COLO668 (cell line): ENCODE data around the gene DST.
"Not testable (repeated sequence)": the region's sequence is repeated elsewhere in the genome, so short reads cannot be mapped to it uniquely, and the experiment has no call there.

ENCODE experiments used
- DNase-seq: peaks from one replicate; lab custom pipeline; 2025; ENCODE audit not compliant: unreplicated experiment; lab: John Stamatoyannopoulos, UW

DST gene

DNA sequence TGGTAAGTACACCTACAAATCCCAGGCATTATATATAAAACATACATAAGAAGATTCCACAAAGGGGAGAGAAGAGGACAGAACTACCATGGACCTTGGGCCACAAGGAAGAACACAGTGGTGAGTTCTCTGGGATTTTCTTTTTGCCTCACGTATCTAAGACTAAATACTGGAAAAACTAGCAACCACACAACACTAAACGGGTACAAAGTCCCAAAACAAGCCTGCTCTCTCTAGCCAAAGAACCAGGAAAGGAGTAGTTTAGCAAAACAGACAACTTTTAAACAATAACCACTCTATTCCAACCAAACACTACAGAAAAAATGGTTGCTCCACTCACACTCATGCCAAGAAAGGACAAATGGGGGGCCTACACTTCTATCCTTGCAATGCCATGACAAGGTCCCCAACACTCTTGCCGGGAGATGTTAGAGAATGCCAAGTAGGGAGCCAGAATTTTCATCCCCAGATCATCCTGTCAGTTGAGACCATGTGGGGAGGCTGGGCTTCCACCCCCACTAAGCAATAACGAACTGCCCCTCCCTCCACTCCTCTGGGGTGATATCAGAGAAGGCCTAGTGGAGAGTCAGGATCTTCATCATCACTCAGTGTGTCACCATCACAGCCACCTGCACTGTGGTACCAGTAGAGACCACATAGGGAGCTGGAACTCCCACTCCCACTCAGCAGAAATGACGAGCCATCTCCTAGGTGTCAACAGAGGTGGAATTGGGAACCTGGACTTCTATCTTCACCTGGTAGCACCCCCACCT, 123.5 kb downstream of the DST start:
- DNase-seq, result no peak

DNA sequence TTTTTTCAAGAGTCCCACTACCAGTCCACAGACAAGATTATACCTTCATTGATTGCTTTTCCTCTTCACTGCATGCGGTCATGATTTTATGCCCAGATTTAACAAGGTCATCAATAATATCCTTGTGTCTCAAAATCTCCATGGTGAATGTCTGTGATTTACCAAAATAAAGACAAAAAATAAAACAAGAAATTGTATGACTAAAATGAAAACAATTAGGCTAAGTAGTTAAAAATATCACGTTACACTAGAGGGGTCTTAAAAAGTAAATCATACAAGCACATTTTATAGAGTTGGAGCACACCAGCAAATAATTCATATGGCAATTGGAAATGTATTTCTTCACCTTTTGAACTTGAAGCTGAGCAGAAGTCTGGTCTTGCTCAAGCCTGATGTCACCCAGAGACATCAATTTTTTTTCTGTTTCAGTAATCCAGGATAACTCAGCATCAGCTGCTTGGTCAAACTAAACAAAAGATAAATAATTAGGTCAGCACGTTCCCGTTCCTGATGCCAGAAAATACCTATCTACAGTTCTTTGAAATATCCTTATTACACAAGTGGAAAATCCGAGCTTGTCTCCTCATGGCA, 125.4 kb downstream of the DST start:
- no peak for DNase-seq

DNA sequence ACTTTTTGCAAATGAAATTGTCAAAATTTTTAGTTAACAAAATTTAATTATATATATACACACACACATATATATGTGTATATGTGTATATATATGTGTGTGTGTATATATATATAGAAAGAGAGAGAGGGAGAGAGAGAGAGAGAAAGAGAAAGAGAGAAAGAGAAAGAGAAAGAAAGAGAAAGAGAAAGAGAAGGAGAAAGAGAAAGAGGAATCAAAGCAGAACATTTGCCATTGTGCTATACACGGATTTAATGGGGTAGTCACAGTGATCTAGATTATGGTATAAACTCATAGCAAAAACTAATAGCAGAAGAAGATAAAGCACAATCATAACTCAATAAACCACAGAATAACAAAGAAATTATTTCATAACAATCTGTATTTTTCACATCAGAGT, 126.7 kb downstream of the DST start:
- DNase-seq, result no peak

DNA sequence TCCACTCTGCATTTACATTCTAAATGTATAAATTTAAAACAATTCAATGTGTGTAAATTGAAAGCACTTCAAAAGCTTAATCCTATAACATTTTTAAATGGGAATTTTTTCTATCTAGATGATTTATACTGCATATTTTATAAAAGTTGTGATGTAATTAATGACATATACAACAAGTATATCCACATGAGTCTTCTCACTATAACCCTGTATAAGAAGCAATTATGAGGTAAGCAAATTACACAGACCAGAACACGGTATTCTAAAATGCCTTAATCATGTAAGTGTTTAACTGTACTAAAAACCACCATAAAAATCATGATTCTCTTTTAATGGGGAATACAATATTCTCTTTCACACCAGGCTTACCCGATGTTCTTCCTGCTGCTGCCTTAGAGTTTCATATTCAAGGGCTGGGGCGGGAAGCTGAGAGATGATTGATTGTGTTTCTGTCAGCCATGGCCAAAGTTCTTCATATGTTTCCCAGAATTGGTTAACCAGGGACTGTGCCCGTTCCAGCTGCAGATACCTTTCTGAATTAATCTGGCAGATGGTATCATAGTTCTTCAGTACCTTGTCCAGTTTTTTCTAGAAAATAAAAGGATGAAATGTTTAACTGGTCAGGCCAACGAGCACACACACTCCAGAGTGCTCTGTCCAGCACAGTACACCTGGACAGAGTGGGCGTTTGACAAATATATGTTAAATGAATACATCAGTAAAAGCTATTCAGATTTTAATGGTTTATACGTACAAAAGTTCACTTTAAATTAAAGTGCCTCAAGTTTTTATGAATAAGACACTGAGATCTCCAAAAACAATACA, 127.4 kb downstream of the DST start:
- DNase-seq, result peak; percentile 7

DNA sequence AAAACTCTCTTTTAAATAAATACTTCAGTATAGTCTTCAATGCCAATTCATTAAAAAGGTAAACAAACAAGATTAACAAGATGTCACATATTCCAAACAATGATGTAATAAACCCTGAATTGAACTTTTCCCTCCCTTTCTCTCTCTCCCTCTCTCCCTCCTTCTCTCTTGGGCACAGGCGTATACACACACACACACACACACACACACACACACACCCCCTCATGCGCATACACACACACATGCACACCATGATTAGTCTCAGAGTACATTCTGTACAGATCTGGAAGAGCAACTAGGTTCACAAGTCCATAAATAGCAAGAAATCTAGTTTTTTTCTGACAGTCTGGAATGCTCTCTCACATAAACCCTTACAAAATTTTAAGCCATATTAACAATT, 128.3 kb downstream of the DST start:
- DNase-seq, result no peak

DNA sequence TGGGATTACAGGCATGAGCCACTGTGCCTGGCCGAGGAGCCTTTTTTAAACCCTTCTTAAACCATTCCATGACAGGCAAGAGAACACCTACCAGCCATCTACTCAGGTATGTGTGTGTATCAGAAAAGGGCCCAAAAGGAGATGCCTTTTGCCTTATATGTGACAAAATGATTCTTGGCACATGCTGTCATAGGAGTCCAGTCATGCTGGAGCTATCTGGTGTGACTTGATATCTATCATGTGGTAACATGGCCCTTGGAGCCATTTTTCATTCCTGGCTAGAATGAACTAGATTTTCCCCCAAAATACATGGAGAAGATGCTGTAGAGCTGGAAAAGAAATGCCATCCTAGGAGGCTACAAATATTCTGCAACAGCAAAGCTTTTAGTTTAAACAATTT, 129.1 kb downstream of the DST start:
- no peak for DNase-seq

DNA sequence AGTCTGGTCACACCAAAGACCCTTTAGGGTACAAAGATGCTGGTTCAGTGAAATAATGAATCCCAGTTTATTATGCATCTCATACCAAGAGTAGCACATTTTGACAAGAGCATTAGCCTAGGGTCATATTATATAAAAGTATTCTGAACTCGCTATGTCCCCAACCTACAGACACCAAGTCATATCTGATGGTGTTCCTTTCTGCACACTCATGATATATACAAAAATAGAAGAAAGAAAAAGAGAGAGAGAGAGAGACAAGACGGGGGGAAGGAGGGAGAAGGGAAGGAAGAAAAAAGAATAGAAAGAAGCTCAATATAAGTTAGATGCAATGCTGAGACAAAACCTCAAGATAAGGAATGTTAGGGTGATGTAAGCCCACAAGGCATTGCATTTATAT, 131.1 kb downstream of the DST start:
- no peak for DNase-seq

DNA sequence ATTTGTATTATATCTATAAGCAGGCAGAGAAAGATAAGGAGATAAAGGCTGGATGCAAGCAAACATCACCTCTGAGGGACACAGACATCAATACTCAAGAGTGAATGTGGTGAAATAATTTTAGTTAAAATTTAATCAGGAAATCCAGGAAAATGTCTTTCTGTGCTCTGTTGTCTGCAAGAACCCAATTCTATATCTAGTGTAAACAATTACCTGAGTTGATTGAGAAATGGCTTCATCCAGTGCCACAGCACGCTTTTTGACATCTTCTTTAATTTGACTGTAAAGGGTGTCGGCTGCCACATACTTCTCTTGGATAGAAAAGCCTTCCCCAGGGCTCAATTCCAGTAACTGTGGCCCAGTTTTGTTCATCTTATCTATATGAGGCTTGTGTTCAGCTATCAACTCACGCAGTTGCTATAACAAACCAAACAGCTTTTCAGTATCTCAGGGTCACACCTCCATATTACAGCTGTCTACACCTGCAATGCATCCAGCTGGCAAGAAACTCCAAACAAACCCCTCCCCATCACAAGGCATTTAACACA, 131.6 kb downstream of the DST start:
- peak; percentile 5 for DNase-seq

DNA sequence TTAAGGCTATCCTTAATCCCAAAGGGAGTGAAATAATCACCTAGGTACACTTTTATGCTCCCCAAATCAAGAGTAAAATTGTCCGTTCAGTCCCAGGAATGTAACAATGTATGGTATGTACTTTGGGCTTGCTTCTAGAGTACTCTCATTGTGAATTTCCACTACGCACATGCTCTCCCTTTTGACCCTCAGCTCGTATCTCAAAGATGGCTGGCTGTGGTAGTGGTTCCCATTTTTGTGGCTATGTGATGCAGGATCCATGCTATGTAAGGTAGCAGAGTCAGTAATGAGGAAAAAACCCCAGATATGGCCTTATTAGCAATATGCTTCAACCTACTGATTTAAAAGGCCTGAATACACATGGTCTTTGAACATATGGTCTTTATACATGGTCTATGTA, 133.7 kb downstream of the DST start:
- DNase-seq, result no peak

DNA sequence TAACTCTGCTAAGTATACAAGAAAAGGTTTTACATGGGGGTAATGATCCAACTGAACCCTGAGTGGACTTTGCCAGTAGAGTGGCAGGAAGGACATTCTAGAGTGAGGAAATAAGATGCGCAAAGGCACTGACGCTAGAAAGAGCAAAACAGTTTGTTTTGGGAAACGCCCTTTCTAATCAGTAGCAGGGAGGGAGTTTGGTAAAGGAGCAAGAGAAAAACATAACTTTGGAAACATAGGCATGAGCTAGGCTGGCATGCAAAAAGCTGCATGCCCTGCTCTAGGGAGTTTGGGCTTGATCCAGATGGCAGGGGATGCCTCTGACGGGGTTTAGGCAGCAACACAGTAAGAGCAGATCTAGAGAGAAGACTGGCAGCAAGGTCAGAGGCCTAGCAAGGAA, 135.2 kb downstream of the DST start:
- no peak for DNase-seq

DNA sequence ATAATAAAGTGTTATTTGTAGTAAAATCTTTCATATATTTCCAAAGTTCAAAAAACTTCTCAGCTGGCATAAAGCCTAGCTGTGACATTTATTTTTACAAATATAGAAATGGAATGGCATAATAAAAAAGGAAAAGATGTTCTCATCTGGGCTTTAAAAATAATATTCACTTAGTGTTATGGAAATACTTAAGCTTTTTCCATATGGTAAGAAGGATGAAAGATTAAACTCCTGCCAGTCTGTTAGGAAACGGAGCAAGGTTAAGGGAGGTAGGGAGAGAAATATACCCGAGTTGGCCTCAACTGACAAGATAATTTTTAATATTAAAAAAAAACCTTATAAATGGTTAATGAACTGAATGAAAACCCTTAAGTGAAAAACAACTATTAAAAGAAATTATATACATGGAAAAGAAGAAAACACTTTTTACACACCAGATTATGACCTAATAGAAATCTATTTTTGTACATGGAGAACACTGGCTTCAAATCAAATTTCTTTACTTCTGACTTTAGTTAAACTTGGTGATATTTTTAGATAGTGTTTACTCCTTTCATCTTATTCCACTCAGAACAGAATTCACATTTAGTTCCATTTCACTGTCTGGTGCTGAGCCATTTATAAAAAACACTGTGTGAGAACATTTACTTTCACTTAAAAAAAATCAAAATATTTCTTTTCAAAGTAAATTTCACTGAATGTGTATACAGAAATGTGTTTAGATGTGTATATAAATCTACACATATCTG, 137.0 kb downstream of the DST start:
- no peak for DNase-seq

DNA sequence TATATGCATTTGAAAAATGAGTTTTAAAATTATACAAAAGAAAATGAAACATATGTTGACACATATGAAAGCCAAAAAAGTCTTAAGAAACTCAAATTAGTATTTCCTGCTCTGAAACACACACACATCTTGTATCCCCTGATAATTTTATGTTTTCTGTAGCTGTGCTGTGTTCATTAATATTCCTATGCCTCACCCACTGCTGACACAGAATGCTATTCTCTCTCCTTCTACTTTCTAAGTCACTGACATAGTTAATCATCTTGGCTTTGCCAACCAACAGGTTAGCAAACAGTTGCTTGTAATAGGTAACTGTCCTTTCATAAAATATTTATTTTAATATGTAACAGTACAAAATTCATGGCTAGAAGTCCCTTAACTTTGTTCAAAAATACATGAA, 140.7 kb downstream of the DST start:
- no peak for DNase-seq

DNA sequence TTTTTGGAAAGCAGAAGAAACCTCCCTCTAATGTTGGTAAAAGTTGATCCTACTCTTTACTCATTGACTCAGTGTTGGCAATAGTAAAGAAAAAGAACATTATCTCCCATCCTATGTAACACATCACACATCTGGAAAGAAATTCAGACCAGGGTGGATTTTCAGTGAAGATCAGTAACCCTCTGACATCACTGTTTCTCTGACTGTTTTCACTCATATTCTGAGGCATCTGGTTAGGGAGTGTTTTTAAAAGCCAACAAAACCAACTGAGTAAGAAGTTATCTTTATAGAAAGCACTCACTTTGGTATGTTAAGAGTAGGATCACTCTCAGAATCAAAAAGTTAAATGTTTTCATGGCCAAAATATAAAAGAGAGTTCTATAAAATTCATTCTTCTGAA, 143.6 kb downstream of the DST start:
- no peak for DNase-seq

DNA sequence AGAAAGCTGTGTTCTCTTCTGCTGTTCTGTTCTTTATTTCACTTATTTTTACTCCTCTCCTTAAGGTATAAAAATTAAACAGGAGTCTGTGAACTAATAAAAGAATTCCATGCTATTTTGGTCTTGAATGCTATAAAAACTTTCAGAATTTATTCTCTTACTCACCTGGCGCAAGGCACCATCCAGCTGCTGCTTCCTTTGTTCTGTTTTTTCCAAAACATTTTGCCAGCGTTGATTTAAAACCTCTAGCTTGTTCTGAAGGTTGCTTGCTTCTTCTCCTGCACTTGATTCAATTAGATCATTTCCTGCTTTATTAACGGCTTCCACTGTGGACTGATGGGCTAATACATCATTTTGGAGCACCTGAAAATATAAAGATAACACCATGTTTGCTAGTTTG, 145.0 kb downstream of the DST start:
- no peak for DNase-seq

DNA sequence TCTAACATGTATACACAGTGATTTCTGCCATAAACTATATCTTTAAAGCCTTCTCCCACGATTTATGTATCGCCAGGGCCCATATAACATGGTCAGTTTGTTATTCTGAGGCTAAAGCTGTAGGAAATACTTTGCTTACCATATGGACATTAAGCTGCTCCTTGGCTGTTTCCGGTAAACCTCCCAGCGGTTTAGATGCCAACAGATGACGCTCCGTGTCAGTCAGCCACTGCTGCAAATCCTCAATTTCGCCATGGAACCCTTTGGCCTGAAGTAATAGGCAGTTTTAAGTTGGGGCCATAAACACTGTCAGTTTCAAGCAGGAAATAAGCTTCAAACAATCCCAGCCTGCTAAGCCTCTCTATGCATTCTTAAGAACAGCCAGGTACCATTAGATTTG, 145.4 kb downstream of the DST start:
- DNase-seq, result no peak

DNA sequence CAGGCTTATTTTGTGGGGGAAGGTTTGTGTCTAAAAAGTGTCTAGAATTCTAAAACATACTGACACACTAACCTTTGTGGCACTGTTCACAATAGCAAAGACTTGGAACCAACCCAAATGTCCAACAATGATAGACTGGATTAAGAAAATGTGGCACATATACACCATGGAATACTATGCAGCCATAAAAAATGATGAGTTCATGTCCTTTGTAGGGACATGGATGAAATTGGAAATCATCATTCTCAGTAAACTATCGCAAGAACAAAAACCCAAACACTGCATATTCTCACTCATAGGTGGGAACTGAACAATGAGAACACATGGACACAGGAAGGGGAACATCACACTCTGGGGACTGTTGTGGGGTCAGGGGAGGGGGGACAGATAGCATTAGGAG, 146.0 kb downstream of the DST start:
- not testable (repeated sequence) for DNase-seq

DNA sequence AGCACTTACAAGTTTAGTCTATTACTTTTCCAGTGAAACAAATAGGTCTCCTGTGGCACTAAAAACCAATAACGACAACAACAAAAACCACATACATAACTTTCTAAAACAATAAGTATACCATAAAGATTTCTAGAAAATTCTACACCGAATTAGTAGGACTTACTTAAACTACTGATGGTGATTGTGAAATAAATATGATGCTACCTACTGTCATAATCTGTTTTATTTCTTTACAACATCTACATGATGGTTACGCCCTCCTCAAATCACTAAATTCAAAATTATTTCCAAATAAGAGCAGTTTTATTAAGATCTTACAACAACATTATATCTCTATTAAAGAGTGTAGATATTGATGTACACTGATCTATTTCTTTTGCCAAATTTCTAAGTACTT, 147.0 kb downstream of the DST start:
- DNase-seq, result no peak

DNA sequence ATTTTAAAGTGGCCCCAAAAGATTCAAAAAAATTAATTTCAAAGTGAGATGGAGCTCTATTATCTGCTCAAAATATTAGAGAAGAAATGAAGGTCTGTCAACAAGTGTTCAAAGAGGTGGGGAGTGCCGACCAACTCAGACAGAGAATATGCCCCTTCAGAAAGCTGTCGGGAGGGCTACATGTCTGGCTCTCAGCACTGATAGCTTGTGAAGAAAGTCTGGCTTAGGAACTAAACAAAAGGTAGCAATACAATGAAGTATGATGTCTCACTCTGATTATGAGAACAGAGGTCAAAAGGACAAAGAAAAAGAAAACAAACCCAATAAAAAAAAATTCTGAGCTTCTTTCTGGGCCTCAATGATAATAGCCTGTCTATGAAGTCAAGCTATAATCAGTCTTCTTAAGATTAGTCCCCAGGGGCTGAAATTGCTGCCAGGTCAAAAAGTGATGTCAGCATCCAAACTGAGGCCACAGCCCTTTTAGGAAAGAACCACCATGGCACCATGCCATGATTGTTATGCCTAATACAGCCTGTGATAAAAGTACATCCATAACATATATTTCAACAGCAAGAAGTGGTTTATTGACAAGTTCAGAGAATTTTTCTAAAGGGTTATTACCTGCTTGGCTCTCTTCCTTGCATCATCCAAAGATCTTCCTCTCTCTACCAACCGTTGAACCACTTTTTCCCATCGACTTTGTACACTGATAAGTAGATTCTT, 150.9 kb downstream of the DST start:
- no peak for DNase-seq

DNA sequence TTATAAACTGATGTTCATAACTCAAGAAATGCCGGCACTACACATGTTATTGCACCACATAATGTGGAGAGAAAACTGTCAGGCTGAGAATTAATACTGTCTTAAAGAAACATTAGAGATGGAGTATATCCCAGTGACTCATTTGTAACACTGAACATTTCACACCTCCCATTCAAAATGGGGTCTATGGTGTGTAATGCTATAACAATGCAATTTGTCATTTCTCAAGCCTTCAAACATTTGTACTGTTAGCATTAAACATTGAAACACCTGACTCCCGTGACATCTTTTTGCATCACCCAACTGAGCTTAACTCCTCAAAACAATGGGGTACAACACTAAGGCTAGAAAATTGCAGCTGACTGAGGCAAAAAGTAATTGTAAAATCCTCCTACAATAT, 151.7 kb downstream of the DST start:
- DNase-seq, result no peak

DNA sequence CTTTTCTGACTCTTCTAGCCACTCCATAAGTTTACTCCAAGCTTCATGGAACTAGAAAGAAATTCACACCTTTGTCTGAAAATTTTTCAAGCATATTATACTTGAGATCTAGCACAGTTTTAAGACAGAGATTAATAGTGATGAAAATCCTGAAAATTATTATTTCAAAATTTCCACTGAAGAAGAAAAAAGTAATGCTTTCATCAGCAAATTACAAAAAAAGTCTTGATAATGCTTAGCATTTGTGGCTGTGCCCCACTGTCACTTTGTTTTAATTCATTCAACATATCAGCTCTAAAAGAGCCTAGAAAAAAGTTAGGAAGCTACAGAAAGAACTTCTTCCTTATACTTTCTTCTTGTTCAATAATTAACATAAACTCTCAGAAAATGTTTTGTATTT, 153.1 kb downstream of the DST start:
- no peak for DNase-seq

DNA sequence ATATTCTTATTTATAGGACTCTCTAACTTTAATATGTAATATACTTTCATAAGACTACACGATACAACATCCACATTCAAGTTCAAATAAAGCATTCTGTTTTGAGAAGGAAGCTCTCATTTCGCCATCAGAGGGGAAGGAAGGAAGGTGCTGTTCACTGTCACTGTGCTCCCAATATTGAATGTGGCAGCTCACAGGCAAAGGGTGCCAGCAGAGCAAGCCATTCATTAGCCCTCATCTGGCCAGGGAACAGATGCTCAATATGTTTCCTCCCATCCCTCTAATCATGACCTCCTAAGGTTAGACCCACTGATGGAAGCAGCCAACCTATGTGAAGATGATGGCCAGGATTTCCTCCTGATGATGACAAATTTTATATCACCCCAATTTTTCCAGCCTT, 154.4 kb downstream of the DST start:
- DNase-seq, result no peak
